Activated T-cell treated with anti-CD3 and anti-CD28 coated beads, Interleukin-2, amount 50 U/mL, for 72 hours (primary cell): ENCODE results near the gene TSSK2. TPM values are rescaled to one million over a fixed set of nuclear protein-coding genes. Genes with fewer than 3 reads are reported as not detected.
A peak's percentile ranks its signal among the peaks of the same experiment; 100 is the strongest.

Experiments
- ATAC-seq, 2 donors: fragments of 150-1000 bp; cut with Tn5 transposase; replicated peaks in 1 of 2; 2 replicates each; pipeline ENCODE4 v1.10.0; 2021; ENCODE audit warnings: moderate library complexity in 2 of 2, mild to moderate bottlenecking in 1 of 2
- DNase-seq, 2 donors: peaks; one replicate each; pipeline ENCODE4 v3.0.0; 2021 to 2022; ENCODE audit warnings: mixed read lengths in 1 of 2
- H3K27ac Mint-ChIP-seq: one replicate; pipeline ENCODE4 v1.8.0; 2022; ENCODE audit warnings: mild to moderate bottlenecking, moderate library complexity, mixed read lengths
- H3K27me3 Mint-ChIP-seq: one replicate; pipeline ENCODE4 v1.8.0; 2022; ENCODE audit warnings: low read depth, mixed read lengths
- H3K36me3 Mint-ChIP-seq, 2 donors: one replicate each; pipeline ENCODE4 v1.8.0; 2022; ENCODE audit warnings: mixed read lengths in 2 of 2, mild to moderate bottlenecking in 1 of 2; ENCODE audit not compliant: insufficient read depth in 2 of 2
- H3K4me1 Mint-ChIP-seq: one replicate; pipeline ENCODE4 v1.8.0; 2022; ENCODE audit warnings: low read depth, mixed read lengths
- H3K4me3 Mint-ChIP-seq, 2 donors: one replicate each; pipeline ENCODE4 v1.8.0; 2022; ENCODE audit warnings: mild to moderate bottlenecking in 2 of 2, mixed read lengths in 2 of 2, moderate library complexity in 2 of 2
- H3K9me3 Mint-ChIP-seq, 2 donors: one replicate each; pipeline ENCODE4 v1.8.0; 2022; ENCODE audit warnings: mixed read lengths in 2 of 2
- total RNA-seq, 2 donors: library from RNA; stranded (reverse); gene quantifications; one replicate each; pipeline ENCODE4 v1.2.3, GENCODE V29; 2022

Gene TSSK2
- total RNA-seq, 2 donors from 2014 or later, result not detected

DNA sequence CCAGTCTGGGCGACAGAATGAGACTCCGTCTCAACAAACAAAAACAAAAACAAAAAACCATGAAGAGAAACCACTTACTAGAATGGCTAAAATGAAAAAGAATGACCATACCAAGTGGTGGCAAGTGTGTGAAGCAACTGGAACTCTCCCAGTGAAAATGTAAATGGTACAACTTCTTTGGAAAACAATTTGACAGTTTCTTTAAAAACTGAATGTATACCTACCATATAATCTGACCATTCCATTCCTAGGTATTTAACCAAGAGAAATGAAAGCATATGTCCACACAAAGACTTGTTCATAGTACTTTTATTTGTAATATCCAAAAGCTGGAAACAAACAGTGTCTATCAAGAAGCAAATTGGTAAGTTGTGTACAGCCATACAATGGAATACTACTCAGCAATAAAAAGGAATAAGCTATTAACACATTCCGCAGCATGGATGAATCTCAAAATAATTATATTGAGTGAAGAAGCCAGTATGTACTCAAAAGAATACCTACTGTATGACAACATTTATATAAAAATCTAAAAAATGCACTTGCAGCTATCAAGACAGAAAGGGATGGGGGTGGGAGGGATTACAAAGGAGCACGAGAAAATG is 36.6 kb upstream of the TSSK2 start:
- no peak overlapping the region for H3K27ac Mint-ChIP-seq
- no peak overlapping the region for H3K4me3 Mint-ChIP-seq
- DNase-seq, result no peak
- no peaks in the 10 kb centered on the region for H3K9me3 Mint-ChIP-seq
- ATAC-seq, result no peak
- peaks cover 0 to 1% of the 10 kb centered on the region in 2 donors for H3K36me3 Mint-ChIP-seq
- peaks cover 14% of the 10 kb centered on the region for H3K4me1 Mint-ChIP-seq
- H3K27me3 Mint-ChIP-seq, result no peaks in the 10 kb centered on the region

DNA sequence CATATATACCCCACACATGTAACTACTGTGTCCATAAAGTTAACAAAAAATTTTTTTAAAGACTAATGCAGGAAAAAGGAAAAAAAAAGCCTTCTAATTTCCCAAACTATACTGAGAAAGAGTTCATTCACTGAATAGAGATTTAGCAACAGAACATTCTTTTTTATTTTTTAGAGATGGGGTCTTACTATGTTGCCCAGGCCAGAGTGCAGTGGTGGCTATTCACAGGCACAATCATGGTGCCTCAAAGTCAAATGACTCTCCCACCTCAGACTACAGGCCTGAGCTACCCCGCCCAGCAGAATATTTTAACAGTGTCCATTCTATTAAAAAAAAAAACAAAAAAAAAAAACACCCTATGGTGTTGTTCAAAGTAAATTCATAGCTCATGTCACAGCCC is 34.6 kb upstream of the TSSK2 start:
- no peak for DNase-seq
- no peaks in the 10 kb centered on the region for H3K27me3 Mint-ChIP-seq
- H3K27ac Mint-ChIP-seq, result no peak overlapping the region
- no peak for ATAC-seq
- H3K36me3 Mint-ChIP-seq, result peaks cover 0 to 1% of the 10 kb centered on the region in 2 donors
- H3K4me3 Mint-ChIP-seq, result no peak overlapping the region
- no peaks in the 10 kb centered on the region for H3K9me3 Mint-ChIP-seq
- peaks cover 17% of the 10 kb centered on the region for H3K4me1 Mint-ChIP-seq

DNA sequence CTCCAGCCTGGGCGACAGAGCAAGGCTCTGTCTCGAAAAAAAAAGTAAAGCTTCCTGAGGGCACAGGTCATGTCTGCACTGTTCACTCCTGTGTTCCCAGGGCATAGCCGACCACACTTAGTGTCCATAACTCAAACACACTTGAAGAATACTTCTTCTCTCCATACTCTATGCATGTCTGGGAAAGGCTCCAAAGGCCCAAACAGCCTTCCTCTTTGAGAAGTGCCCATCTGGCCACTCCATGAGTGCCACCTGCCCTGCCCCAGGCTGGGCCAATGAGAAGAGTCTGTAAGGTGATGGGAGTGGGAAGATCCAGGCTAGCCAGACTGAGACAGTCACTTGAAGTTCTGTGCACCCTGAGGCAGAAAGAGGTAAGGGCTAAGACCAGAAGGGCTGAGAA is 33.6 kb upstream of the TSSK2 start:
- H3K4me3 Mint-ChIP-seq, result no peak overlapping the region
- H3K4me1 Mint-ChIP-seq, result peaks cover 17% of the 10 kb centered on the region
- ATAC-seq (no peak), DNase-seq (no peak)
- H3K27me3 Mint-ChIP-seq, result no peaks in the 10 kb centered on the region
- no peaks in the 10 kb centered on the region for H3K9me3 Mint-ChIP-seq
- H3K36me3 Mint-ChIP-seq, result peaks cover 0 to 1% of the 10 kb centered on the region in 2 donors
- no peak overlapping the region for H3K27ac Mint-ChIP-seq

DNA sequence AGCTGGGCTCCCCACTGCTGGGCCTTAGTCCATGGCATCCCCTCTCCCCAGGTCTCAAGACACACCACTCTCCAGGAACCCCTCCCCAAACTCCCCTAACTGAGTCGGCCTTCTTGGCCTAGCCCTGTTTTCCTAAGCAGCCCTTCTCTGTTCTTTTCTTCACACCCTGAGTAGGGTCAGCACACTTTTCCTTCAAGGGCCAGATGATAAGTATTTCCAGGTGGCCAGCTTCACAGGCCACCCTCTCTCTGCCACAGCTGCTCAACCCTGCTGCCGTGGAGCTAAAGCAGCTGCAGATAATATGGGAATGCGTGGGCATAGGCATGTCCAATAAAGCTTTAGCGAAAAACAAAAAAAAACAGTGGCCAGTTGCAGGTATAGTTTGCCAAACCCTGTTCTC is 33.0 kb upstream of the TSSK2 start:
- Mint-ChIP-seq H3K4me3 (no peak overlapping the region), H3K36me3 (peaks cover 0 to 1% of the 10 kb centered on the region in 2 donors), H3K4me1 (peaks cover 17% of the 10 kb centered on the region), H3K9me3 (no peaks in the 10 kb centered on the region), H3K27me3 (no peaks in the 10 kb centered on the region), H3K27ac (peak overlapping the region; percentile 6)
- DNase-seq (no peak), ATAC-seq (no peak)

DNA sequence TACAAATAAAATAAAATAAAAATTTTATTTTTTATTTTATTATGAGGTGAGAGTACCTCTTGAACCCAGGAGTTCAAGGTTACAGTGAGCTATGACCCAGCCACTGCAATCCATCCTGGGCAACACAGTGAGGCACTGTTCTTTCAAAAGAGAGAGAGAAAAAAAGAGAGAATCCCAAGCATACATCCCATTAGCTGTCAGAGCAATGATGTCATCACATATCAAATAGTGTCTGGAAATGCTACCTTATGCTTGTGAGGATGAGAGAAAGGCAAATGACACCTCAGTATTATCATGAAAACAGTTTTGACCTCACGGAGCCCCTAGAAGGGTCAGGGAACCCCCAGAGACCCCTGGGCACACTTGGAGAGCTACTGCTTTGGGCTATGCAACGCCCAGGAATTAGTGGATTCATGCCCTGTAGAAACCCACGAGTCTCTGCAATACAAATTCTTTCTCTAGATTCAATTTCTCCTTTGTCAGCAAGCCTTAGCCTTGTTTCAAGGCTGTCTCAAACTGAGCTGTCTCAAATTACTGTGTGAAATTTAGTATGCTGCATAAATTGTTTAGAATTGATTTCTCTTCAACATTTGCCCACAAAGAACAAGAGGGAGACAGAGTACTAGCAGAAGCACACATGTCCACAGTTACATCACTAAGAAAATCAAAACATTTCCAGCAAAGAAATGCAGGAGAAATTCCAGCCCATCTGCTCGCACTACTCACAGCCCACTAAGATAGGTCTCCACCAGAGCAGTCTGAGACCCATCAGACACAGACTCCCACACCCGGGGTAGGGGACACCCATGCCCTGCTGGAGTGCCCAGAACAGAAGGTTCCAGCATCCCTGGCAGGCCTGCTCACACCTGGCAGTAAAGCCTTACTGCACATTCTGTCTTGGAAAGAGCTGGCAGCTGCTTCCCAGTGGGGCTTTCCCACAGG is 27.0 kb upstream of the TSSK2 start:
- no peak overlapping the region for H3K27ac Mint-ChIP-seq
- ATAC-seq, result no peak

DNA sequence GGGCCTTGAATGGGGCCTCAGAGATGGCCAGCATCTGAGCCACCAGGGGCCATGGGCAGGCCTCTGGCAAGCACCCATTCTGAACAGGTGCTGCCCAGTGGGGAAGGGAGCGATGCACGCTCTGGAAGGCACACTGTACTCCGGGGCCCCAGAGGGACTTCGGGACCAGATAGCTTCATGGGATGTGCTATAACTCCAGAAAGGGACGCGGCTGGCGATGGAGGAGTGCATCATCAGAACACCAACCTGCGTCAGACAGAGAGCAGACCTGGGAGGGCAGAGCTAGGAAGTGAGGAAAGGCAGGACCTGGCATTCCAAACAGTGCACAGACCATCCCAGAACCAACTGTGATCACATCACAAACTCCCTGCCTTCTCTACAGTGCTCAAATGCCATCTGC is 25.7 kb upstream of the TSSK2 start:
- Mint-ChIP-seq H3K27ac (no peak overlapping the region), H3K36me3 (peaks cover 0 to 3% of the 10 kb centered on the region in 2 donors), H3K27me3 (no peaks in the 10 kb centered on the region), H3K4me1 (peaks cover 52% of the 10 kb centered on the region), H3K4me3 (no peak overlapping the region), H3K9me3 (no peaks in the 10 kb centered on the region)
- ATAC-seq (no peak), DNase-seq (no peak)

More for the DNA sequence above, 27.0 kb upstream of the TSSK2 start:
- H3K36me3 Mint-ChIP-seq, result peaks cover 0 to 3% of the 10 kb centered on the region in 2 donors
- H3K27me3 Mint-ChIP-seq, result no peaks in the 10 kb centered on the region
- peaks cover 45% of the 10 kb centered on the region for H3K4me1 Mint-ChIP-seq
- H3K9me3 Mint-ChIP-seq, result no peaks in the 10 kb centered on the region
- no peak for DNase-seq
- H3K4me3 Mint-ChIP-seq, result no peak overlapping the region

DNA sequence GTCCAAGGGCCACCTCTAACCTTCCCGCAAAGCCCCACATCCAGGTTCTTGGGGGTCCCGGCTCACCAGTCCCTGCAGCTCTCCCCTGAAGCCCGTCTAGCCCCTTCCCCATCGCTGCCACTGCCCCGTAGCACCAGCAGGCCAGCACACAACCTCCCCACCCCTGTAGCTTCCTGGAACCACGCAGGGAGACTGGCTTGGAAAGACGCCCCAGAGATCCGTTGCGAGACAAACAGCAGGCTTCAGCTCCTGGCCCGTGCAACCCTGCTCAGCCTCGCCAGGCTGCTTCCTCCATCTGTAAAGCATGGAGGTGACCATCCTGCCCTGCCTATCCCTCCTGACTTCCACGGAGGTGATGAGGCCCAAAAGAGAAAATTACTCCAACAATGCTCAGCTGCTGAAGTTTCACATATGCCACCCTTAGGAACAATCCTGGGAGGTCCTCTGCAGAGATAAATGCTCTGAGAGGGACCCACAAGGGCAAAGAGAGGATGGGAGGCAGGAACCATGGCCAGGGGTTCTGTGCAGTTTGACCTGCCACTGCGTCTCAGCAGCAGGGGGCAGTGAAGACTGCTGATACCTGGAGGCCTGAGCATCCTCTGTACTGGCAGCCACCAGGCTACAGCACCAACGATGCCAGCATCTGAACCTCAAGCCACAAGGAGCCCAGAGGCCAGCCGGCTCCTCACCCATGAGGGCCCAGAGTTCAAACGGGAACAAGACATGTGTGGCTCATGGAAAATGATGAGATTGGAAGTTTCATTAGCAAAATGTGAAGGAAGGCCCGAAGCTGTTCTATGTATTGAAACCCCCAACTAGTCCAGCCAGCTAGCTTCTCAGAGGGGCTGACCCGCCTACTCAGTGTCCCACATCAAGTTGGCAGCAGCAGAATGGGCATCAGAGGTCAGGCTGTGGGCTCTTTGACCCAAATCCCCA is 25.0 kb upstream of the TSSK2 start:
- H3K27ac Mint-ChIP-seq, result peak overlapping the region; percentile 78
- ATAC-seq, result peak; percentile 56 to 61
- no peaks in the 10 kb centered on the region for H3K27me3 Mint-ChIP-seq
- no peak overlapping the region for H3K4me3 Mint-ChIP-seq
- H3K9me3 Mint-ChIP-seq, result no peaks in the 10 kb centered on the region
- peak; percentile 44 to 49 for DNase-seq
- peaks cover 57% of the 10 kb centered on the region for H3K4me1 Mint-ChIP-seq
- peaks cover 0 to 3% of the 10 kb centered on the region in 2 donors for H3K36me3 Mint-ChIP-seq

DNA sequence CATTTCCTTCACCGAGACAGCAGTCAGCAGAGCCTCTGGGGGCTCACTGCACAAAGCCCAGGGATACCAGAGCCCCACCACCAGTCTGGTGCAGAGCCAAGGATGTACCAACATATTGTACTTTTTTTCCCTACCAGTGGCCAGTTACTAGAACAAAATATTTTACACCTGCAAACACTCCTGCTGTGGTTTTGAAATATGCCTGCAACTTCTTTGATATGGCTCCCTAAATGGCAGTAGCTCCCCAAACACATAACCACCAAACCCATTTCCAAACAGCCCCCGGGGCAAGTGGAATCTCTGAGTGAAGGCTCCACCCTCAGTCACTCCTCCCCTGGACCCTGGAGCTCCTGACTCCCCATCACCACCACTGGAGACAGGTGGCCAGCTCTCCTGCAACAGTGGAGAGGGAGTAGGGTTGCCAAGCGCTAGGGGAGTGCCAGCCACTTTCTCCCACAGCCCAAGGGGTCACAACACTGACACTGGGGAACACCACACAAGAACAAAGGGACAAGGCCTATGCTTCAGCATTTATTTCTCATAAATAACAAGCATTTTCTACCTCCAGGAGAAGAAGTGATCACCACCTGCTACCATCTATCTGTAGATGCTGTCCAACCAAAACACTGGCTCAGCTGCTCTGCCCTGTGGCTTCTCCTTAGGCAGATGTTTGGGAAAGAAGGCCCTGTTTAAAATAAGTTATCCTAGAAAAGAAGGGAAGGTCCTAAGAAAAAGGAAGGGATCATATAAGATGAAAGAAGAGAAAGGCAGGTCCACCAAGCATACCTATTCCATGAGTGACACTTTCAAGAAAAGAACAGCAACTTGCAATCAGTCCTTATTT is 24.0 kb upstream of the TSSK2 start:
- no peaks in the 10 kb centered on the region for H3K27me3 Mint-ChIP-seq
- DNase-seq, result no peak
- no peak for ATAC-seq
- H3K36me3 Mint-ChIP-seq, result peaks cover 0 to 3% of the 10 kb centered on the region in 2 donors
- no peak overlapping the region for H3K4me3 Mint-ChIP-seq
- H3K9me3 Mint-ChIP-seq, result no peaks in the 10 kb centered on the region
- peak overlapping the region; percentile 85 for H3K27ac Mint-ChIP-seq
- peaks cover 62% of the 10 kb centered on the region for H3K4me1 Mint-ChIP-seq

DNA sequence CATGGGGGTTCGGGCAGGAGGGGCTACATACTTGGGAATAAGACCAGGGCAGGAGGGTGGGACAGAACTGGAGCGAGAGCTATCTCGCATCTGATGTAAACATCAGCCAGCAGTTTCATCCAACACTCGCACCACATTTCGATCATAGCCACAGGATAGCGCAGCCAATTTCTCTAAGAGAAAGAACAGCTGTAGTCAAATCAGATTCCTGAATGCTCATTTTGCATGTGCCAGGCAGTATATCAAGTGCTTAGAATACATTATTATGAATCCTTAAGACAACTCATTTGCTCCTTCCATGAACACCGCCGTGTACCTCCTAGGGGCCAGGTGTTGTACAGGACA is 23.4 kb upstream of the TSSK2 start:
- Mint-ChIP-seq H3K27me3 (no peaks in the 10 kb centered on the region), H3K27ac (no peak overlapping the region), H3K9me3 (no peaks in the 10 kb centered on the region), H3K4me3 (peak overlapping the region in 1 of 2 donors; percentile 14), H3K36me3 (peaks cover 0 to 3% of the 10 kb centered on the region in 2 donors), H3K4me1 (peaks cover 66% of the 10 kb centered on the region)
- ATAC-seq (no peak), DNase-seq (no peak)

DNA sequence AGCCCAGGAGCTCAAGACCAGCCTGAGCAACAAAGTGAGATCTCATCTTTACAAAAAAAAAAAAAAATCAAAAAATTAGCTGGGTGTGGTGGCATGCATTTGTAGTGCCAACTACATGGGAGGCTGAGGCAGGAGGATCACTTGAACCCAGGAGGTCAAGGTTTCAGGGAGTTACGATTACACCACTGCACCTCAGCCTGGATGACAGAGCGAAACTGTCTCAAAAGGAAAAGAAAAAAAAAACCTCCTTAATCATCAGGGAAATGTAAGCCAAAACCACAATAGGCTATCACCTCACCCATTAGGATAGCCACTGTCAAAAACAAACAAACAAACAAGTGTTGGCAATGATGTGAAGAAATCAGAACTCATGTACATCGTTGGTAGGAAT is 22.3 kb upstream of the TSSK2 start:
- peak overlapping the region; percentile 85 for H3K27ac Mint-ChIP-seq
- ATAC-seq (no peak), DNase-seq (no peak)
- H3K9me3 Mint-ChIP-seq, result no peaks in the 10 kb centered on the region
- peaks cover 0 to 3% of the 10 kb centered on the region in 2 donors for H3K36me3 Mint-ChIP-seq
- peaks cover 70% of the 10 kb centered on the region for H3K4me1 Mint-ChIP-seq
- H3K27me3 Mint-ChIP-seq, result no peaks in the 10 kb centered on the region
- H3K4me3 Mint-ChIP-seq, result peak overlapping the region in 1 of 2 donors; percentile 92

DNA sequence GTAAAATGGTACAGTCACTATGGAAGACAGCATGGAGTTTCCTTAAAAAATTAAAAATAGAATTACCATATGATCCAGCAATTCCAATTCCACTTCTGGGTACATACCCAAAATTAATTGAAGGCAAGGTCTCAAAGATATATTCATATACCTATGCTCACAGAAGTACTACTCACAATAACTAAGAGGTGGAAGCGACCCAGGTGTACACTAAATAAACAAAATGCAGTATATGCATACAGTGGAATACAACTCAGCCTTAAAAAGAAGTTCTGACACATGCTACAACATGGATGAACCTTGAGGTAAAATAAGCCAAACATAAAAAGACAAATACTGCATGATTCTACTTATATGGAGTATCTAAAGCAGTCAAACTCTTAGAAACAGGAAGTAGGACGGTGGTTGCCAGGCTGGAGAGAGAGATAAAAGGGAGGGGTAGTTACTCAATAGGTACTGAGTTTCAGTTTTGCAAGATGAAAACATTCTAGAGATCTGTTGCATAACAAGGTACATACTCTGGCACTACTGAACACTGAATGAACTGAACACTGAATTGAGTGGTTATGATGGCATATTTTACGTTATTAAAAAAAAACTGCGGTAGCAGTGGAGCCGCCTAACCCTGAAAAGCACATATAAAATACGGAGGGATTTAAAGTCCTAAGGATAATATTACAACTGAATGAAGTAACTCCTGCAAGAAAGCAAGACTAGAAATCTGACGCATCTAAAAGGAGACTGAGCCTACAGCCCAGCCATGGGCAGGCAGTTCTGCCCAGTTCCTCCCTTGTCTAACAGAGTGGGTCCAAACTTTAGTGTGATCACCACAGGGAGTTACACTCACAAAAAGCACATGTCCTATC is 21.7 kb upstream of the TSSK2 start:
- Mint-ChIP-seq H3K36me3 (peaks cover 0 to 3% of the 10 kb centered on the region in 2 donors), H3K9me3 (no peaks in the 10 kb centered on the region)

More for the DNA sequence above, 21.7 kb upstream of the TSSK2 start:
- DNase-seq (peak; percentile 46 to 47), ATAC-seq (peak; percentile 91 to 92)
- peak overlapping the region; percentile 71 to 92 for H3K4me3 Mint-ChIP-seq
- peaks cover 65% of the 10 kb centered on the region for H3K4me1 Mint-ChIP-seq
- peak overlapping the region; percentile 85 for H3K27ac Mint-ChIP-seq
- no peaks in the 10 kb centered on the region for H3K27me3 Mint-ChIP-seq
